Inferior parietal cortex (tissue), 1 donor: ENCODE data around the gene SMG1.
"Not testable (repeated sequence)": the region's sequence is repeated elsewhere in the genome, so short reads cannot be mapped to it uniquely, and the experiment has no call there.

Experiments used
- DNase-seq: peaks from one replicate; pipeline ENCODE4 v3.0.0-alpha.2; 2016; ENCODE audit errors: extremely low spot score

SMG1 gene

DNA sequence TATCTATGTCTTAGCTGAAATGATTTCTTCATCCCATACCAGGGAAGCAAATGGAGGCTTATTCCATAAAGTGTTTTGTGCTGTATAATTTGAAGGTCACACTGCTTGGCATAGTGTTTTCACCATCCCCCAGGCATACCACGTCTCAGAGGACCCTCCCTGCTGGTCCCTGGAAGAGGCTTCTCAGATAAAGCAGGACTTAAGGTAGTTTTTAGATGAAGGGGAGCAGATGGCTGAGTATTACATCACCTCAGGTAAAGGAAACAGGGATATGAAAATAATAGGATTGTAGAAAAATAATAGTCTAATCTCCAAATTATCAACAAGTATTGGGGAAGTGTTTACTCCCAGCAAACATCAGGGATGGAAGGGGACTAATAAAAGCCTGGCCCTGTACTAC, 7.3 kb upstream of the SMG1 start:
- DNase-seq, result no peak

DNA sequence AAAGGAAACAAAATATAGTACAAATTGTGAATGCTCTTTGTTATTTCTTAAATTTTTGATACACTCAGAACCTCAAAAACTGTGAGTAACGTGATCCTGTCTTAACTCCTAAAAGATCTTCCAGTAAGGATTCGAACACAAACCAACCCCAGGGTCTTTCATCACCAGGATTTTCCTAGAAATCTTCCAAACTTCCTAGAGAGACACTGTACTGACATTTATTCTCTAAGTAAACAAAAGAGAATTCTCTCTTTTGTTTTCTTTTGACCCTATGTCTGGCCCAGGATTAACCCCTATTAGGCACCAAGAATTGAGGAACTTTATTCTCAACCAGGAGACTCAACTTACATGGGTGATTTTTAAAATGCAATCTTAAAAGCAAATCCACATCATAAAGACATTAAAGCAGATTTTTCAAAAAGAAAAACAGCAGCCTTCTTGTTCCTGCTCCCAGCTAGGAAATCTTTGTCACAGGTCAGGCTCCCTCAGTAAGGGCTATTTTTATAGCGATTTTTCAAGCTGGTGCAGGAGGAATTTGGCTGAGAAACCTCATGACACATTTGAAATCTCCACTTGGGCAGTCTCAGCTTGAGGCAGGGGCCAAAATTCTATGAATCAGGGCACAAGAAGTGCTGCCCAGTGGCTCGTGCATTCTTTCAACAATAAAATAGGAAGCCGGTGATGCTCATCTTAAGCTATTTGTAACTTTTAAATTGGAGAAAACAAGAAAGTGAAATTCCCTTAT, 6.2 kb upstream of the SMG1 start:
- DNase-seq, result no peak

DNA sequence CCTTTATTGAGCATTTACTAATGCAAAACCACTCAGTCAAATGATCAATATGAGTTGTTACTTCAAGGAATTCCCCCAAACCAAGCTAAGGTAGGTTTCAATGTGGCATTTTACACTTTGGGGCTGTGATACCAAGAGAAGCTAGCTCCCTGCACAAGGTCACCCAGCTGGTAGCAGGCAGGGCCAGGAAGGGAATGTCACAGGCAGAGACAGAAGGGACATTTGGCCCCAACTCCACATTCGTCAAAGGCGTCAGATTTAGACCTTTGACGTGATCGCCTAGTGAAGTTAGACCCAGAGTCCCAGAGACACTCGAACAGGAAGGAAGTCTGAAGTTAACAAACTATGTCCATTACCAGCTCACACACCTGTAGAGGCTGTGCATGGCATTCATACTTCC, 5.5 kb upstream of the SMG1 start:
- DNase-seq, result no peak

DNA sequence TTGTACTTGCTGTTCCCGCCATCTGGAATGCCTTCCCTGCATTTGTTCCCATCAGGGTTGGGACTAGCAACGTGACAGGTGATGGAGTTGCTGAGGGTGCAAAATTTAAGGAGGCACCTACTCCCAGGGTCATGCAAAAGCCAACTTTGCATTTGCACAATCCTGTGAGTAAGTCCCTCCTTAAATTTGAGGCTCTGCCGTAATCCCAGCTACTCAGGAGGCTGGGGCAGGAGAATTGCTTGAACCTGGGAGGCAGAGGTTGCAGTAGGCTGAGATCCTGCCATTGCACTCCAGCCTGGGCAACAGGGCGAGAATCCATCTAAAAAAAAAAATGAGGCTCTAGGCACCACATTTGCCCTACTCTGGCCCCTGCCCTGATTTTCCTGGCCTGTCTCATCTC, 3.9 kb upstream of the SMG1 start:
- DNase-seq, result not testable (repeated sequence)

DNA sequence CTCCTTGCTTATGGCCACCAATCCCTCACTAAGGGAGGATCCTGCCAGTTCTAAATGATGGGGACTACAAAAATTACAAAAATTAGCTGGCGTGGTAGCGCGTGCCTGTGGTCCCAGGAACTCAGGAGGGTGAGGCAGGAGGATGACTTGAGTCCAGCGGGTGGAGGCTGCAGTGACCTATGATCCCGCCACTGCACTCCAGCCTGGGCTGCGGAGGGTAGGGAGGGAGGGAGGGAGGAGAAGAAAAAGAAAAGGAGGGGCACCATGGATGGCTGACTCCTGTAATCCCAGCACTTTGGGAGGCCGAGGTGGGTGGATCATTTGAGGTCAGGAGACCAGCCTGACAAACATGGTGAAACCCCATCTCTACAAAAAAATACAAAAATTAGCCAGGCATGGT, 1.9 kb upstream of the SMG1 start:
- not testable (repeated sequence) for DNase-seq

DNA sequence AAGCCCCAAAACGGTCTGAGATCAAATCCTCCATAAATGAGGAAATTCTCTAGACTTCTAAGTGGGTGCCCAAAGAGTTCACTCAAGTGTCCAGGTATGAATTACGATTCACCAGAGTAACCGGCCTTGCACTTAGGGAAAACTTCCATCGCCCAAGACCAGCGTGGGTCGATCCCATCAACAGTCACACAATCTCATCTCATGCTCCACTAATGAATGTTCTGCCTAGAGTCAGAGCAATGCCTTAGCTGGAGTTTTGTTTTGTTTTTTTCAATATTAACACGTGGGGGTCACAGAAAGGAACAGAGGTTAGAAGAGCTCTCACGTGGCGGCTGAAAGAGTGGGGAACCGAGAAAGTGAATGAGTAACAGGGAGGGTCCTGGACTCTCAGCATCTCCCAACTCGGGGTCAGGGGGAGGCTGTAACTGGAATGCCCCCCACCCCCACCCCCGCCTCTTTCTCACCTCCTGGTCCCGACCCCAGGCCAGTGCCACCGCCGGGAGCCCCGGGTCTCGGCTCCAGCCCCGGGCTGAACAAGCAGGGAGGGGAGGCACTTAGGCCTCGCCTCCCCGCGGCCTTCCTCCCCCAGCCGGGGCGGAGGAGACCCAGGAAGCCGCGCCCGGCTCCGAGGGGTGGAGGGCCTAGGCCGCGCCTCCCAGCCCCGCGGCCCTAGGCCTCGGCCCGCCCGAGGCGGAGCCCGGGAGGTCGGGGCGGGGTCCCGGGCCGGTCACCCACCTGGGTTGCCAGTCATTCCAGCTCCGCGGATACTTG, 808 bp downstream of the SMG1 start:
- not testable (repeated sequence) for DNase-seq

DNA sequence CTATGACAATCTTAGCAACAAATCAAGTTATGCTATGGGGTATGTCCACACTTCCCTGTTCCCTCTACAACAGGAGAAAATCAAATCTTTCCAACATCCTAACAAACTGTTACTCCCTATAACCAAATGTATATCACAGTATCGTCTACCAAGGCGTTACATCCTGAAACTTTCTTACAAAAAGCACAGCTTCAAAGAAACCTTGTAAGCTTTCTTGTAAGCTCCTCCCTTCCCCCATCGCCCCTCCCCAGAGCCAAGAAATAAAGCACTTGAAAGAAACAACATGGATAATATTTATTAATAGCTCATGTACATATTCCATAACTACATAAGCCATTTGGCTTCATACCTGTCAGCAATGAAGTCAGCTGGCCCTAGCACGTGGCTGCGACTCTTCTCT, 2.3 kb downstream of the SMG1 start:
- DNase-seq, result not testable (repeated sequence)

DNA sequence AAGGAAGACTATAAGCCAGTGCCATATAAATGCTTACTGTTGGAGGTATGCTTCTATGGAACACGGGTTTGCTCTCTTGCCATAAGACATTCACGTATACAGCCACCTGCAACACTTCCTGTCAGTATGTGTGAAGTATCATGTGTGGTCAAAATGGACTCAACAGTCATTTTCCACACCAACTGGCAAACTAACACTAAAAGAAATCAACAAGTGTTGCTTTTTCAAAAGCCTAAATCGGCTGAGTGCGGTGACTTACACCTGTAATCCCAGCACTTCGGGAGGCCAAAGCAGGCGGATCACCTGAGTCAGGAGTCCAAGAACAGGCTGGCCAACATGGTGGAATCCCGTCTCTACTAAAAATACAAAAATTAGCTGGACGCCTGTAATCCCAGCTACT, 3.1 kb downstream of the SMG1 start:
- DNase-seq, result not testable (repeated sequence)

DNA sequence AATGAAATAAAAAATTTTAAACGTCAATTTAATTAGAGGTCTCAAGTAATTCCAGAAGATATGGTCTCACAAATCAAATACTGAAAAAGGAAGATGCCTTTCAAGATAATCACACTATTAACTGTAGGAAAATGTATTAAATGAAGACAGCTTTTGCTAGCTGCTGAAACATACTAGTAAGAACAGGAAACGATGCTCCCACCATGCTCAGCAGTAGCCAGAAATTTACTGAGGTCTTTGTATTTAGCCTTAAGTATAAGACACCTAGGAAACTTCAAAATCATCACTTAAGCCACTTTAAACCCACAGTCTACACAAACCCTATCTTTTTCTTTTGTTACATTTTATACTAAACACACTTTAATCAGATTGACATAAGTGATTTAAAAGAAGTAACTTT, 16.6 kb downstream of the SMG1 start:
- not testable (repeated sequence) for DNase-seq

DNA sequence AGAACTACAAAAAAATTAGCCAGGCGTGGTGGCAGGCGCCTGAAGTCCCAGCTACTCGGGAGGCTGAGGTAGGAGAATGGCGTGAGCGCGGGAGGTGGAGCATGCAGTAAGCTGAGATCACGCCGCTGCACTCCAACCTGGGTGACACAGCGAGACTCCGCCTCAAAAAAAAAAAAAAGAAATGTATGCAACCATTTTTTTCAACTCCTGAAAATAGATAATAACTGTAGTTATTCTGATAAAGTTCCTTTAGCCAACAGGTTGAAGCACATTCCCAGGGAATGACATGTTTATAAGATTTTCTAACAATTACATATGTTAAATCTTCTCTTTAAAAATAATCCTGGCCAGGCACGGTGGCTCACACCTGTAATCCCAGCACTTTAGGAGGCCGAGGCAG, 17.5 kb downstream of the SMG1 start:
- not testable (repeated sequence) for DNase-seq

DNA sequence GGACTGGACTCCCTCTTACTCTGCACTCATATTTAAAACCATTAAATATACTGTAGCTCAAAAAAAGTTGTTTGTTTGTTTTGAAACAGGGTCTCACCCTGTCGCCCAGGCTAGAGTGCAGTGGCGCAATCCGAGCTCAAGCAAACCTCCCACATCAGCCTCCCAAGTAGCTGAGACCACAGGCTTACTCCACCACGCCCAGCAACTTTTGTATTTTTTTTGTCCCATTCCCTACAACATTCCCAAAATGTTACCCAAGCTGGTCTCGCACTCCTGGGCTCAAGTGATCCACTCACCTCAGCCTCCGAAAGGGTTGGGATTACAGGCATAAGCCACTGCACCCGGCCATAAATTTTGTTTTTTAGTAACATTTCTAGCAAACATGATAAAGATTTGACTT, 23.4 kb downstream of the SMG1 start:
- not testable (repeated sequence) for DNase-seq

DNA sequence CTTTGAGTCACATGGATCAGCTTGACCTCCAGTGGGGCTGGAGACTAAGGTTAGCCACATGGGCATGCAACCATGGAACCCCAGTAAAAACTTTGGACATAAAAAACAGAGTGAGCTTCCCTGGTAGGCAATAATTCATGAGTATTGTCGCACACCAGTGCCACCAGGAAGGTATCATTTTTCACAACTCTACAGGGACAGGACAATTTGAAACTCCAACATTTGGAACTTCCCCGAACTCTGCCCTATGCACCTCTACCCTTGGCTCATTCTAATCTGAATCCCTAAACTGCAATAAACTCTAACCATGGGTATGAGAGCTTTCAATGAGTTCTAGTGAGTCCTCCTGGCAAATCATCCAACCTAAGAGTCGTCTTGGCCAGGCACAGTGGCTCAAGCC, 24.2 kb downstream of the SMG1 start:
- DNase-seq, result not testable (repeated sequence)

DNA sequence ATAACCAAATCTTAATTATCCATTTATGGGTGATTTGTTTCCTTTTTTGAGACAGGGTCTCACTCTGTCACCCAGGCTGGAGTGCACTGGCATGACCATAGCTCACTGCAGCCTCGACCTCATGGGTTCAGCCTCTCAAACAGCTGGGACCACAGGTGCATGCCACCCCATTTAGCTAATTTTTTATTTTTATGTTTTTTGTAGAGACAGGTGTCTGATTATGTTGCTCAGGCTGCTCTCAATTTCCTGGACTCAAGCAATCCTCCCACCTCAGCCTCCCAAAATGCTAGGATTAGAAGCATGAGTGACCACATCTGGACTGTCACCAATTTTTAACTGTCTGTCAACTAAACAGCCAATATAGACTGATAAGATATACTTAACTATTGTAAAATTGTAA, 25.0 kb downstream of the SMG1 start:
- DNase-seq, result not testable (repeated sequence)

DNA sequence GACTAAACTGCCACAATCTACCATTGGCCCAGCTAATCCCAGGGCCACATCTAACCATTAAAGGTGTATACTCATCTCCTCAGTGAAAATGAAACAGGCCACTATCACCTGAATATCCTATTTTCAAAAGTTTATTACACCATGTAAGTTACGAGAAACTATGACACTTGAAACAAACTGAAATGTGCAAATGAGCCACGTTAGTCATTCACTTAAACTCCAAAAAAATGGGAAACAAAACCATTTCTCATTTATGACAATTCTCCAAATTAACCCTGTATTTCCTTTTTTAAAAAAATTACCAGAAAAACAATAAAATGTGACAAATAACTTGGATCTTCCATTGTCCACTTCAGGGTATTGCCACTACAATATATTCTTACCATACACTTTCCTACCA, 41.8 kb downstream of the SMG1 start:
- not testable (repeated sequence) for DNase-seq

DNA sequence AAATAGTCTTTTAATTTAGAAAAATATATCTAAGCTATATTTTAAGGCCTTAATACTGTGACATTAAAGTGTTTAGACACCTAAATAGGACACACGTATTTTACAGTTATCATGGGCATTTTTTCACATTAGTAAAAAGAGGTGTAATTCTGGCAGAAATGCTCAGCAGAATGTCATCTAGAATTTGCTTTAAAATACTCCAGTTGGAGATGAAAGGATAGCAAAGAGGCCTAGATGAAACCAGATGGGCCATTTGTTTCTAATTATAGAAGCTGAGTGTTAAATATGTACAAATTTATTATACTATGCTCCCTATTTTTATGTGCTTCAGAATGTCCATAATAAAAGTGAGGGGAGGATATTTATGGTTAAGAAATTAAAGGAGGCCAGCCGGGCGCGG, 48.5 kb downstream of the SMG1 start:
- not testable (repeated sequence) for DNase-seq

DNA sequence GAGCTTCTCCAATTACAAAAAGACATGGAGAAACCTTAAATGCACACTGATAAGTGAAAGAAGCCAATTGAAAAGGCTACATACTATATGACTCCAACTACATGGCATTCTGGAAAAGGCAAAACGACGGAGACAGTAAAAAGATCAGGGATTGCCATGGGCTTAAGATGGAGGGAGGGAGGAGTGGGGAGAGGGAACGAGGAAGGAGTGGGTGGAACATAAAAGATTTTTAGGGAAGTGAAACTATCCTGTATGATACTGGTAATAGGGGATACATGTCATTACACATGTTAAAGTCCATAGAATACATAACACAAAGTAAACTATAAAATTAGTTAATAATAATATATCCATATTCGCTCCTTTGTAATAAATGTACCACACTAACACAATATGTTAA, 48.9 kb downstream of the SMG1 start:
- DNase-seq, result not testable (repeated sequence)

DNA sequence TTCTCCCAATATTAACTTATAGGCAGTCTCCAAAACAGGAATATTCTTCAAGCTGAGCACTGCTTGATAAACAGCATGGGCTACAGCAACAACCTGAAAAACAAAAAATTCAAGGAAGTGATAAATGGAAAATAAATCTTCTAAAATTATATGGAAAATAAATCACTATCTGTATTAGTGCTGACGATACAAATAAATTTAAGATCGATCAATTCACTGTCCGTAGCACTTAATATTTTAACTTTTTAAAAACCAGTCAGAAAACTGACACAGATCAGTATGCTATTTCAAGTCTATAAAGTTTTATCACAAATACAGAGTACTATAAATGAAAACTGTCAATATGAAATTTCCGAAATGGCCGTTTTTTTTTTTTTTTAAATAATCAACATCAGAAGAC, 49.9 kb downstream of the SMG1 start:
- DNase-seq, result not testable (repeated sequence)

DNA sequence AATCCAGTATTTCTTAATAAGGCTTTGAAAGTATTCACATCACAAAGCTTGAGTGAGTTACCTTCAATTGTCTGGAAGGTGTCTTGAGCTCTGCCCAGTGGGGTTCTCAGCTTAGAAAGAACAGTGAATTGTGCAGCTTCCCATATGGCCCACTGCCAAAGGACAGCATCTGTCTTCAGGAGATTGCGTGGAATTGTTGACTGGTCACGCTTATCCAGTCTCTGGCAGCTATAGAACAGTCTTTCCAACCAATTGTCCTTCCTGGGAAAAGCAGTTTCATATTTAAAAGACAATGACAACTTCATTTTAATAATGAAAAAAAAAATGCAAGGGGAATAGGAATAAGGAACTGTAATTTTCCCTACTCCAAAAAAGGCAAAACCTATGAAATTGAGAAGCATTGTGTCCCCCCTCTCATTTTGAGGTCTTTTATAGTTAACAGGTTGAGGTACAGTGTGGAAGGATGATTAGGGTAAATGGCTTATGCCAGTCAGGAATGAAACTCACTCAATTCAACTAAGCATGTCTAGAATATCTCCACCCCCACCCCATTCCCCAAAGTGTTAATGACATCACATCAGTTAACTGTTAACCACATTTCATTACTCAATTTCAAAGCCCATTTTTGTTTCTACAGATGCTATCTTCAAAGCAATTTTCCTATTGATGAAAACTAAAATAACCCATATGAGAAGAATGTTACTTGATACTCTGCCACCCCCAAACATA, 57.0 kb downstream of the SMG1 start:
- not testable (repeated sequence) for DNase-seq

DNA sequence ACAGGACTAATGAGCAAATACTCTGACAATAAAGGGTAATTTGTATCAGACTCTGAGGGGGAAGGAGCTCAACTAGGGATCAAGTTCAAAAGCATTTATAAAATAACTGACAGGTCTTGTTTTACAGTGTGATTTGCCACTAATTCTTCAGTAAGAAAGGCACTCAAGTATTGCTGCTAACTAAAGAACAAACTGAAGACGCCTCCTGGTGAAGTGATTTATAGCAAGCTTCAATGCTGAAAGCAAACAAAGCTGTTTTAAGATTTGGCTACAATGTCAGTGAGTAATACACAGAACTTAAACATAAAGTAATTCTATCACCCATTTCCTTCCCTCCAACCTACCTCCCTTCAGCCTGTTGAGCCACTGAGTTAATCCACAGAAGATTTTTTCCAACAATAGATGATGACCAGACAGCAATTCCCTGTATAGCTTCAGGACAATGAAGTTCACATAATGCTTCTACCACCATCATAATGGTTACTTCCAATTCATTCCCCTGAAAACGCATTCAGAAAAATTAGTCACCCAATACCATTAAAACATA, 59.9 kb downstream of the SMG1 start:
- not testable (repeated sequence) for DNase-seq

DNA sequence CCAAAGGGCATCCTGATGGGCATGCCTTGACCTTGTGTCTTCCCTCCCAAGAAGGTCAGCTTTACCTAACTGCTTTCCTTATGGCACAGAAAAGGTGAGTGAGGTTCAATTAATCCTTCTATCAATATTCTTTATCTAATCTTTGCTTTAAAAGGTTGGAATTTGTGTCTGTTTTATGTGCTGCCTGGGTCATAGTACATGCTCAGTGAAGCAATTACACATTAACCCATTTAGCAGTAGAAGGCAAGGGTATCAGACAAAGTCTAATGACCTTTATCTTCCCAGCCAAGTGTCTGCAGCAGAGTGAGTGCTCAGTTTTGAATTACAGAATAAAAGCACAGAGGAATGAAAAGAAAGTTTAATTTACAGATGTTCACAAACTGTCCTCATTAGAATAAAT, 63.3 kb downstream of the SMG1 start:
- DNase-seq, result not testable (repeated sequence)

DNA sequence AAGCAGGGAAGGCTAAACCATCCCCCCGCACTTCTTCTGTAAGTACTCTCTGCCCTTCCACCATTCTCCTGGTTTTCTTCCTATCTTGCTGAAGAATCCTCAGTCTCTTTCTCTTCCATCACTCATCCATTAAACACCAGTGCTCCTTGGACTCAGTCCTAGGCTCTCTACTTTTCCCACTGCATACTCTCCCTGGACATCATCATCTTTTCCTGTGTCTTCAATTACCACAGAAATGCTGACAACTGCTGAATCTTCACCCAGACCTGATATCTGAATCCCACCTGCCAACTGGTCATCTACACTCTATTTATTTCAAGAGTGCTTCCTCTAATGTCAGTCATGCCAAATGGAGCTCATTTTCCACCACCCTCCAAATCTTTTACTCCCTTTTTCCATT, 71.0 kb downstream of the SMG1 start:
- no peak for DNase-seq

DNA sequence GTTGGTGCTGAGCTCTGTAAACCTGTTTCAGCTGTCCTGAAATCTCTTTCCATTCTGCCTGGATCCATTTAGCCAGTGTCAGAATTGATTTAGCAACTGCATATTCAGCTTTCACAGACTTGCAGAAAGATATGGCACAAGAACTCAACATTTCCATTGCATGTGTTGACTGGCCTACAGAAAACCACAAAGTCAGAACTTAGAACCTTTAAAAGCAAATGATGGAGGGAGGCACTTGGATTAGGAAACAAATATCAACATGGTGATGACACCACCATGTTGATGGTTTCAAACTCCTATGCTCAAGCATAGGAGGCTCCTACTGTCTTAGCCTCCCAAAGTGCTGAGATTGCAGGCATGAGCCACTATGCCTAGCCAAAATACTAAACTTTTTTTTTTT, 72.5 kb downstream of the SMG1 start:
- no peak for DNase-seq
